HG02943 (cell line): ENCODE data around the gene NRP1.
"Not testable (repeated sequence)": the region's sequence is repeated elsewhere in the genome, so short reads cannot be mapped to it uniquely, and the experiment has no call there.

Source experiments
- ATAC-seq: cut with Tn5 transposase; IDR thresholded peaks from one replicate; pipeline ENCODE4 v1.9.1; 2021; ENCODE audit warnings: mild to moderate bottlenecking, low read depth, moderate library complexity; ENCODE audit not compliant: unreplicated experiment

The NRP1 gene

GRCh38 chr10:33223326-33224000, 111.0 kb downstream of the NRP1 start:
- ATAC-seq = no peak

GRCh38 chr10:33222304-33222703, 112.2 kb downstream of the NRP1 start:
- ATAC-seq = not testable (repeated sequence)

- no peak for ATAC-seq
Observed at GRCh38 chr10:33217854-33218253, 116.6 kb downstream of the NRP1 start.

- no peak for ATAC-seq
Observed at GRCh38 chr10:33216661-33217427, 117.6 kb downstream of the NRP1 start.

GRCh38 chr10:33215635-33216034, 118.8 kb downstream of the NRP1 start:
- ATAC-seq = no peak

- no peak for ATAC-seq
Observed at GRCh38 chr10:33215154-33215553, 119.3 kb downstream of the NRP1 start.

GRCh38 chr10:33214174-33214573, 120.3 kb downstream of the NRP1 start:
- no peak for ATAC-seq

- no peak for ATAC-seq
Observed at GRCh38 chr10:33212061-33212748, 122.3 kb downstream of the NRP1 start.

GRCh38 chr10:33211106-33211878, 123.2 kb downstream of the NRP1 start:
- ATAC-seq = no peak

GRCh38 chr10:33209802-33210201, 124.7 kb downstream of the NRP1 start:
- ATAC-seq = no peak

- no peak for ATAC-seq
Observed at GRCh38 chr10:33208166-33208565, 126.3 kb downstream of the NRP1 start.

- ATAC-seq = no peak
Observed at GRCh38 chr10:33204031-33204430, 130.4 kb downstream of the NRP1 start.

- ATAC-seq = no peak
Observed at GRCh38 chr10:33201971-33202370, 132.5 kb downstream of the NRP1 start.

GRCh38 chr10:33201056-33201780, 133.2 kb downstream of the NRP1 start:
- ATAC-seq = no peak

- no peak for ATAC-seq
Observed at GRCh38 chr10:33199731-33200232, 134.7 kb downstream of the NRP1 start.

GRCh38 chr10:33198610-33199009, 135.9 kb downstream of the NRP1 start:
- ATAC-seq = no peak

GRCh38 chr10:33196710-33197491, 137.6 kb downstream of the NRP1 start:
- ATAC-seq = no peak

GRCh38 chr10:33196377-33196706, 138.1 kb downstream of the NRP1 start:
- no peak for ATAC-seq
